H7 (cell line): Measurements from ENCODE around the gene FRMD5. TPM values are rescaled to one million over a fixed set of nuclear protein-coding genes. Genes with fewer than 3 reads are reported as not detected.

Source experiments
- DNase-seq: peaks from one replicate; pipeline ENCODE4 v3.0.0; 2012
- H3K27me3 ChIP-seq: 2 replicates; pipeline ENCODE4 v1.6.0; 2011; ENCODE audit warnings: mild to moderate bottlenecking, low read length; ENCODE audit not compliant: control insufficient read depth, insufficient read depth
- H3K36me3 ChIP-seq: replicated peaks from 2 replicates; pipeline ENCODE4 v1.5.1; 2011; ENCODE audit warnings: low read length; ENCODE audit not compliant: control insufficient read depth, insufficient read depth
- H3K4me3 ChIP-seq: 2 replicates; pipeline ENCODE4 v1.5.1; 2011; ENCODE audit warnings: low read depth, mild to moderate bottlenecking, control low read depth, low read length, moderate library complexity; ENCODE audit not compliant: insufficient read depth
- total RNA-seq: library from RNA; depleted of rRNA; stranded (reverse); fragments of >200 nt; shearing (Covaris generic); gene quantifications from 2 replicates; pipeline ENCODE4 v1.2.3, GENCODE V29; 2014

Gene FRMD5
- total RNA-seq, 1 experiment from 2014 or later = 2.4 TPM

- Histone ChIP-seq H3K36me3 (no peaks in the 10 kb centered on the region), H3K27me3 (no peaks in the 10 kb centered on the region), H3K4me3 (no peak overlapping the region)
- DNase-seq = no peak
Measured at GRCh38 chr15:44094781-44095180, 100.3 kb downstream of the FRMD5 start.

DNA sequence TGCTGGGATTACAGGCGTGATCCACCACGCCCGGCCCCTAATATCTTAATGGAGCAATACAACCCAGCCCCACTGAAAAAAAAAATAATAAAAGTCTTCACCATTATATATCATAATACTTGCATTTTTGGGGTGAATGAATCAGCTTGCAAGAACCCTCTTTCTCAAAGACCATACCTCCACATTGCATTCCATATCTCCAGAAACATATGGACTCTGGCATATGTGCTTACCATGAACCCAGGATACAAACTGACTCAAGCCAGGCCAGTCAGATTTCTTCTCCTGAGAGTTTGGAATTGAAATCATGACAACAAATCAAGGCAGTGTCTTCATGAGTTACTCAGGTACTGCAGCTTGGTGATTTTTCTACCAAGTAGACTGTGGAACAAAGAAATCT is 101.2 kb downstream of the FRMD5 start:
- Histone ChIP-seq H3K36me3 (no peaks in the 10 kb centered on the region), H3K27me3 (no peaks in the 10 kb centered on the region)
- DNase-seq = no peak

GRCh38 chr15:44092221-44092620 is 102.8 kb downstream of the FRMD5 start:
- H3K36me3 ChIP-seq = no peaks in the 10 kb centered on the region
- no peaks in the 10 kb centered on the region for H3K27me3 ChIP-seq
- DNase-seq = no peak
- no peak overlapping the region for H3K4me3 ChIP-seq

More for the DNA sequence above, 101.2 kb downstream of the FRMD5 start:
- no peak overlapping the region for H3K4me3 ChIP-seq

DNA sequence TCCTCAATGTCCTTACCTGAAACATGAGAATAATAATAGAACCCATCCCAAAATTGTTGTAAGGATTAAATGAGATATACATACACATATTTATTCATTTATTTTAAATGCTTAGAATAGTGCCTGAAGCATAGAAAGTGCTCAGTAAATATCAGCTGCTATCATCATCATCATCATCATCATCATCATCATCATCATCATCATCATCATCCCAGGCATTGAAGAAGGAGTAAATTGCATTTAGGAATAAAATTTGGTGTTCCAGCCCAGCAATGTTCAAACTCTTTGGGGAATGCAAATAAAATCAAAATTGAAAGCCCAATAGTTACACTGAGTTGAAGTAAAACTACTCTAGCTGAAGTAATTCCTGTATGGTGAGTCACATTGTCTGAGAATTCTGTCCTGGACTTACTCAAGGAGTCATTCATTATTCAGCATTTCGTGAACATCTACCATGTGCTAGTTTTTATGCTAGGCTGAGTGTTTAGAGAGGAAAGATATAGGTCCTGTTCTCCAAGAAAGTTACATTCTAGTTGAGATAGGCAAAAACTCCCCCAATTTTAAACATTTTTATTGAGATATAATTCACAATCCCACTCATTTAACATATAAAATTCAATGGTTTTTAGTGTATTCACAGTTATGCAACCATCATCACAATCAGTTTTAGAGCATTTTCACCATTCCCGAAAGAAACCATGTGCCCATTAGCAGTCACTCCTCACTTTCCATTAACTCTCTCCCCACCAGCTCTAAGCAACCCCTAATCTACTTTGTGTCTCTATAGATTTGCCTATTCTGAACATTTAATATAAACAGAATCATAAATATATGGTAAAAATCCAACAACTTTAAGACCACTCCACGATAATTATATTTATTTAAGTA is 107.2 kb downstream of the FRMD5 start:
- H3K36me3 ChIP-seq = no peaks in the 10 kb centered on the region
- no peaks in the 10 kb centered on the region for H3K27me3 ChIP-seq
- no peak for DNase-seq
- no peak overlapping the region for H3K4me3 ChIP-seq

- Histone ChIP-seq H3K36me3 (no peaks in the 10 kb centered on the region), H3K27me3 (no peaks in the 10 kb centered on the region), H3K4me3 (no peak overlapping the region)
- DNase-seq = no peak
Measured at GRCh38 chr15:44084770-44085169, 110.3 kb downstream of the FRMD5 start.

- no peak for DNase-seq
Measured at GRCh38 chr15:44084171-44084570, 110.9 kb downstream of the FRMD5 start.

GRCh38 chr15:44082558-44083157 is 112.4 kb downstream of the FRMD5 start:
- no peaks in the 10 kb centered on the region for H3K27me3 ChIP-seq
- DNase-seq = no peak
- H3K4me3 ChIP-seq = no peak overlapping the region
- H3K36me3 ChIP-seq = no peaks in the 10 kb centered on the region

More at GRCh38 chr15:44084171-44084570, 110.9 kb downstream of the FRMD5 start:
- Histone ChIP-seq H3K4me3 (no peak overlapping the region), H3K27me3 (no peaks in the 10 kb centered on the region), H3K36me3 (no peaks in the 10 kb centered on the region)

DNA sequence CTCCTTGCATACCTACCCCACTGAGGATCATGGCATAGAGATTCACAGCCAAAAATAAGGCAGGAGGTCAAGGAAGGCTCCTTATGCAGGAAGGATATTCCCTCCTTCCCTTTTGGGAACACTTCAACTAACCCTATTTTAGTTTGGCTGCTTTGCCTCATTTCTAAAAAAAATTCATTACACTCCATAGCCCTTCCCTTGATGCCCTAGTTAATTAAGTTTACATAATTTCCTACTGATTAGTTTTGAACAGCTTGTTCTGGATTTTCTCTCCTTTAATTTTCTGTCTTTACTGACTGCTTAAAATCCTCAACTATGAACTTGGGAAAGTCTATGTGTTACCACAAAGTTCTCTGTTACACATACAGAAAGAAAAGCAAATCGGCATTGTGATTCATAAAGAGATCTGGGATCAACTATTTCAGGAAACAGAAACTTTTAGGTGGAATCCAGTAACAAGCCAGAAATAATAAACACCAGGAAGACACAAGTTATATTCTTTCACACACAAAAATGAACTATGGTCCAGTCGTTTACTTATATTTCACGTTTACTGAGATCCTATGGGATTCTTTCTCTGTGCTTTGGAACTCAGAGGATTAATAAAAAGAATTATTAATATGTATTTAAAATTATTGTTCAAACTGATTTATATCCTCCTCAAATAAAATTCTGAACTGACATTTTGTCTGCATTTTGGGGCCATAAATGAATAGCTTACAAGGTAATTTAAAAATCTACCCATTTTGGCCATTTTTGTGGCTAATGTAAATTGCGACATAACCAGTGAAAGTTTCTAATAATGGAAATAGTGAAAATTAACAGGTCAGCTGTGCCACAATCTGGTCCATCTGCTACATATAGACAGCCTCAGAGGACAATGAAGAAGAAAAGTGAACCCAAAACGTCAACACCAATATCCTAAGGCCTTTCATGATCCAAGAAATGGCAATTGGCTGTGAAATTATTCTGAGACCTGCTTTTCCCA is 113.8 kb downstream of the FRMD5 start:
- DNase-seq = no peak
- H3K4me3 ChIP-seq = no peak overlapping the region
- no peaks in the 10 kb centered on the region for H3K36me3 ChIP-seq
- no peaks in the 10 kb centered on the region for H3K27me3 ChIP-seq

- Histone ChIP-seq H3K36me3 (no peaks in the 10 kb centered on the region), H3K4me3 (no peak overlapping the region), H3K27me3 (no peaks in the 10 kb centered on the region)
- DNase-seq = no peak
Measured at GRCh38 chr15:44075535-44075934, 119.5 kb downstream of the FRMD5 start.

GRCh38 chr15:44069489-44069888 is 125.6 kb downstream of the FRMD5 start:
- H3K27me3 ChIP-seq = no peaks in the 10 kb centered on the region
- H3K4me3 ChIP-seq = no peak overlapping the region
- DNase-seq = no peak

DNA sequence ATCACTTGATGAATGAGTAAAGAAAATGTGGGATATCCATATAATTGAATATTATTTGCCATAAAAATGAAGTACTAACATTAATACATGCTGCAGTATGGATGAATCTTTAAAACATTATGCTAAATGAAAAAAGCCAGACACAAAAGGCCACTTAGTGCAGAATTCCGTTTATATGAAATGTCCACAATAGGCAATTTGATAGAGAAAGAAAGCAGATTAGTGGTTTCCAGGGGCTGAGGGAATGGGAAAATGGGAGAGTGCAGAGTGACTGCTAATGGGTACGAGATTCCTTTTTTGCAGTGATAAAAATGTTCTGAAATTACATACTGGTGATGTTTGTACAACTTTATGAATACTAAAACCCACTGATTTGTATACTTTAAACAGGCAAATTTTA is 126.7 kb downstream of the FRMD5 start:
- no peak for DNase-seq
- Histone ChIP-seq H3K27me3 (no peaks in the 10 kb centered on the region), H3K4me3 (no peak overlapping the region), H3K36me3 (no peaks in the 10 kb centered on the region)

More at GRCh38 chr15:44069489-44069888, 125.6 kb downstream of the FRMD5 start:
- no peaks in the 10 kb centered on the region for H3K36me3 ChIP-seq

DNA sequence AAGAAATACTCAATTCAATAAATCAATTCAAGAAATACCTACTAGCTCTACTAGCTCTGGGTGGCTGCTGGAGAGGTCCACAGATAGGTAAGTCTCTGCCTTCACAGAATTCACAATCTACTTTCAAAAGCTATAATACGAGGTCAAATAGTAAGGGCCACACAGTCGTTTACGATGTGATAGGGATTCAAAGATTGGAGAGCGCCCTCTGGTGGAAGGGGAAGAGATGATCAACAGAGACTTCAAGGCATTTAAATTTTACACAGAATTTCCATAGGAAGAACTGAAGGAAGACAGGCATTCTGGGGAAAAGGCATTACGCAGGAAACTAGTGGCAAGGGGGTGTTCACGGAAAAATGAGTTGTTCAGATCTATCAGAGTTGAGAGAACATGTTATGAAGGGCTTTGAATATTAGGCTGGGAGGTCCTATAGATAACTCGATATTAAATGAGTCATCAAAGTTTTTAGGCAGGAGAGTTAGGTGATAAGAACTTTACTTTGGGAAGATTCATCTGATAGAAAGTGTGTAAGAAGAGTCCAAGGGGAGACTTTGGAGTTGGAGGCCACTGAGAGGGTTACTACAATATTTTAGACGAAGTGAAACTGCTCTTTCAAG is 128.8 kb downstream of the FRMD5 start:
- DNase-seq = peak; percentile 46
- Histone ChIP-seq H3K4me3 (no peak overlapping the region), H3K27me3 (no peaks in the 10 kb centered on the region), H3K36me3 (no peaks in the 10 kb centered on the region)

GRCh38 chr15:44064706-44065105 is 130.4 kb downstream of the FRMD5 start:
- Histone ChIP-seq H3K27me3 (no peaks in the 10 kb centered on the region), H3K36me3 (no peaks in the 10 kb centered on the region), H3K4me3 (no peak overlapping the region)
- DNase-seq = no peak

- DNase-seq = no peak
Measured at GRCh38 chr15:44058126-44058525, 136.9 kb downstream of the FRMD5 start.

More at GRCh38 chr15:44058126-44058525, 136.9 kb downstream of the FRMD5 start:
- H3K4me3 ChIP-seq = no peak overlapping the region
- H3K27me3 ChIP-seq = no peaks in the 10 kb centered on the region
- no peaks in the 10 kb centered on the region for H3K36me3 ChIP-seq
